Erythroblast (primary cell): ENCODE measurements around the gene EVC.

Experiments used
- DNase-seq, 2 experiments: peaks; one replicate each; lab custom pipeline; 2025; lab: John Stamatoyannopoulos, UW
- GATA1 ChIP-seq: IDR thresholded peaks from 2 replicates; pipeline ENCODE4 v1.6.1; 2011; ENCODE audit warnings: low read depth, mild to moderate bottlenecking, control low read depth, low read length, moderate library complexity
- POLR2A ChIP-seq: IDR thresholded peaks from 2 replicates; pipeline ENCODE4 v1.6.1; 2011; ENCODE audit warnings: mild to moderate bottlenecking, low read length

The EVC gene

GRCh38 chr4:5787311-5787710 lies 76.3 kb downstream of the EVC start:
- TF ChIP-seq GATA1: no peak
- no peak for TF ChIP-seq POLR2A
- DNase-seq: no peak

DNA sequence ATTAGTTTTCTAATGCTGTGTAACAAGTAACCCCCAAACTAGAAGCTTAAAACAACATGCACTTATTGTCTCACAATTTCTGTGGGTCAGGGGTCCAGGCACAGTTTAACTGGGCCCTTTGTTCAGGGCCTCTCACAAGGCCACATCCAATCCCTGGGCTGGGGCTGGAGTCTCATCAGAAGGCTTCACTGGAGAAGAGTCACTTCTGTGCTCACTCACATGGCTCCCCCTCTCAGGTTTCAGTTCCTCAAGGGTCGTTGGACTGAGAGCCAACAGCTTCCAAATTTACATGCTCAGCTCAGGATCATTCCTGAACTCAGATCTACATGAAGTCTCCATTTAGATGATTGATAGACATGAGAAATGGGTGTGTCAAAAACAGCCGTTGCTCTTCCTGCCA lies 77.1 kb downstream of the EVC start:
- TF ChIP-seq GATA1 (no peak), POLR2A (no peak)
- DNase-seq: no peak

- TF ChIP-seq GATA1: no peak
- no peak for TF ChIP-seq POLR2A
- DNase-seq: no peak
These were observed 78.1 kb downstream of the EVC start for GRCh38 chr4:5789141-5789540.

- DNase-seq: no peak
- TF ChIP-seq POLR2A: no peak
- TF ChIP-seq GATA1: no peak
These were observed 79.5 kb downstream of the EVC start for GRCh38 chr4:5790546-5790857.

- no peak for TF ChIP-seq GATA1
- TF ChIP-seq POLR2A: no peak
- no peak for DNase-seq
These were observed 80.7 kb downstream of the EVC start for GRCh38 chr4:5791654-5792053.

- no peak for TF ChIP-seq GATA1
These were observed 82.5 kb downstream of the EVC start for GRCh38 chr4:5793514-5793913.

DNA sequence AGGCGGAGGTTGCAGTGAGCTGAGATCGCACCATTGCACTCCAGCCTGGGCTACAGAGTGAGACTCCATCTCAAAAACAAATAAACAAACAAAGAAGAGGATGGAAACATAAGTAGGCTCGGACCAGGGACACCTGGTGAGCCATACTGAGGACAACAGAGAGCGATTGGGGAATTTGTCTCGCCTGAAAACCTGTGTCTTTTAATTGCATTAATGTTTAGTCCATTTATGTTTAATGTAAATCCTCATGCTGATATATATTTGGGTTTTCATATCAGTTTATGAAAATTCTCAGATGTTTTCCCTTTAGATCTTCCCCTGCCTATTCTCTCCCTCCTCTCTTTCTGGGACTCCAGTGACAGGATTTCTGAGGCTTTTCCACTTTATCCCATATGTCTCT lies 84.6 kb downstream of the EVC start:
- TF ChIP-seq POLR2A: no peak
- TF ChIP-seq GATA1: no peak
- no peak for DNase-seq

More at GRCh38 chr4:5793514-5793913, 82.5 kb downstream of the EVC start:
- no peak for DNase-seq

DNA sequence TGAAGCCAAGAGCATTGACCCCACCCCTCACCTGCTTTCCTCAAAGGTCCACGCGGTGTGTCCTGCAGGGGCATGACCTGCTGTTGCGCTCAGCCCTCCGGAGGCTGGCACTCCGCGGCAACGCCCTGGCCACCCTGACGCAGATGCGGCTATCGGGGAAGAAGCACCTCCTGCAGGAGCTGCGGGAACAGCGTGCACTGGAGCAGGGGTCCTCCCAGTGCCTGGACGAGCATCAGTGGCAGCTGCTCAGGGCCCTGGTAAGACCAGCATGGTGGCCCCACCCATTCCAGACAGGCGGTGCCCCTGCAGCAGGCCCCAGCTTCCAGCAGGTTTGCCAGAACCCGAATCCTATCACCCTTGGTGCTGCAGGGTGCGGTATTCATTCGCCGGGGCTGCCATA lies 86.0 kb downstream of the EVC start:
- TF ChIP-seq POLR2A (no peak), GATA1 (no peak)

DNA sequence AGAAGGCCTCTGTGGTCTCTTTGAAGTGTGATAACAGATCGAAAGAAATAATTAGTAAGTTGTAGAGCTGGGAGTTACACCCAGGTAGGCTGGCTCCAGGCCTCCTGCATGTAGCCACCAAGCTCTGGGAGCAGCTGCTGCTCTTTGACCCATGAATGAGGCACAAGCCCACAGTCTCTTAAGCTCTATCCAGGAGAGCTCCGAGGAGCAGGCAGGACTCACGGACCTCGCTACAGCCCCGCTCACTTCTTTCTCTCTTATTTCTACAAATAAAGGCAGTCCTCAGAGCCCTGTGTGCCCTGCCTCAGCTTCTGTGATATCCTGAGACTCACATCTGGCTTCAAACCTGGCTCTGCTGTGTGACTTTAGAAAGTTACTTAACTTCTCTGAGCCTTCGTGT lies 86.9 kb downstream of the EVC start:
- DNase-seq: no peak
- TF ChIP-seq GATA1: no peak
- TF ChIP-seq POLR2A: no peak

More for the DNA sequence above, 86.0 kb downstream of the EVC start:
- no peak for DNase-seq

DNA sequence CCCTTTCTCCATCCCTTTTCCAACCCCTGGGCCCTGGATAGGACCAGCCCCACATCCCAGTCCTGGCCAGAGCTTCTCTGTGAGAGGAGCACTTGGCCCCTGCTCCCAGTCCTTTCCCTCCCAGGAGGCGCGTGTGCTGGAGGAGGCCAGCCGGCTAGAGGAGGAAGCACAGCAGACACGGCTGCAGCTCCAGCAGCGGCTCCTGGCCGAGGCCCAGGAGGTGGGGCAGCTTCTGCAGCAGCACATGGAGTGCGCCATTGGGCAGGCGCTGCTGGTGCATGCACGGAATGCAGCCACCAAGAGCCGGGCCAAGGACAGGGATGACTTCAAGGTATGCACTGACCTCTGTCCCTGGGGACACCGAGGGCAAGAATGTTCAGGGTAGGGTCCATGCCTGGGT lies 87.5 kb downstream of the EVC start:
- no peak for DNase-seq
- no peak for TF ChIP-seq POLR2A
- no peak for TF ChIP-seq GATA1

DNA sequence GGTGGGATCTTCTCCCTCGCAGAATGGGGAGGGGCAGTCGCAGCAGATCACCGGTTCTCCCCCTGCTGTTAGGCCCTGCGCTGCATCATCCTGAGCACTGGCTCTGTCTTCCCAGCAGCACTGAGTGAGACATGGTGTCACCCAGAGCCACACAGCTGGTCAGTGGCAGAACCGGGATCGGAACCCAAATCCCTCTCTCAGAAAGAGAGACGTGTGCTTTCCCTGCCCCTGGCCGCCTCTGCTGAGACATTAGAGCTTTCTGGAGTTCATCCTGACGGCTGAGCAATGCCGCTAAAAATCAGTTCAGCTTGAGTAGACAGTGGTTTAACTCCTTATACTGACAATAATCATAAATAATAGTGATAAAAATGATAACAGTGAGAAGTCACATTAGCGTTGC lies 87.9 kb downstream of the EVC start:
- no peak for TF ChIP-seq GATA1
- TF ChIP-seq POLR2A: no peak
- DNase-seq: no peak

DNA sequence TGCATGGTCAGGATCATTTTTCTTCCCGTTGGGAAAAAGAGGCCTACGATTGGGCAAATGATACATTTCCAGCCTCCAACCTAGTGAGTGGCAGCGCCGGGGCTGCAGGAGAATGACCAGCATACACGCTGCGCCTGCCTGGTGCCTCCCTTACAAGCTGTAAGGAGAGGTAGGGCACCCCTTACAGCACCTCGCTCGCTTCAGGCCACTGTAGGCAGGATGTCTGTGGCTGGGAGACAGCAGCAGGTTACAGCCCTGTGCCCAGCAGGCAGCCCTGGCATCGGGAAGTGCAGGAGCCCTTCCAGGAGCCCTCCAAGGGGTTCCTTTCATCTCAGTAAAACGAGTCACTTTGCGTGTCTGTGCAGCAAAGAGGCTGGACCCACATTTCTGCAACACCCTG lies 88.4 kb downstream of the EVC start:
- TF ChIP-seq POLR2A: no peak
- no peak for TF ChIP-seq GATA1

DNA sequence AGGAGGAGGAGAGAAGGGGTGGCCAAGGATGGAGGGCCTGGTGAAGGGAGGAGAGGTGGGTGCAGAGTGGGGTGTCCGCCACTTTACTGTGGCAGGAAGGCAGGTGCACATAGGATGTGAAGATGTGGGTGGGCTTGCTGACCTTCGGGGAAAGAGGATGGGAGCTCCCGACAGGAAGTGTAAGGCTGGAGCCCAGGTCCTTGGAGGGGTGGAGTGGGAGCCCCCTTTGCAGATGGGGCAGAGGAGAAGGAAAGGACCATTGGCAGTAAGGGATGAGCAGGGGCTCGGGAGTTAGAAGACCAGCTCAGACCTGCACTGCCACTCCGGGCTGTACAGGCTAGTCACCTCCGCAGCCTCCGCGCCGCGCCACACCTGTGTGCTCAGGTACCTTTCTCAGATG lies 89.5 kb downstream of the EVC start:
- DNase-seq: no peak
- TF ChIP-seq POLR2A (no peak), GATA1 (no peak)

More for the DNA sequence above, 88.4 kb downstream of the EVC start:
- DNase-seq: no peak

DNA sequence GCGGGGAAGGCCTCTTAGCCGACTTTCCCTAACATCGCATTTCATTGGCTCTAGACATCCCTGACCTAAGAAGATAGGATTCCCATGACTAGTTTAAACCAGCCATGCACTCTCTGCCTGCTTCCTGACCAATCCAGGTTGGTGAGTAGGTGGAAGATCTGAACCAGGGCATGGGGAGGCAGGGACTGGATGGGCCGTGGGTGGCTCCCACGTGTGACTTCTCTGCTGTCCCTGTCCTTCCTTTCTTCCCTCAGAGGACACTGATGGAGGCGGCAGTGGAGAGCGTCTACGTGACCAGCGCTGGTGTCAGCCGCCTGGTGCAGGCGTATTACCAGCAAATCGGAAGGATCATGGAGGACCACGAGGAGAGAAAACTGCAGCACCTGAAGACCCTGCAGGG lies 90.7 kb downstream of the EVC start:
- TF ChIP-seq POLR2A (no peak), GATA1 (no peak)
- DNase-seq: no peak

DNA sequence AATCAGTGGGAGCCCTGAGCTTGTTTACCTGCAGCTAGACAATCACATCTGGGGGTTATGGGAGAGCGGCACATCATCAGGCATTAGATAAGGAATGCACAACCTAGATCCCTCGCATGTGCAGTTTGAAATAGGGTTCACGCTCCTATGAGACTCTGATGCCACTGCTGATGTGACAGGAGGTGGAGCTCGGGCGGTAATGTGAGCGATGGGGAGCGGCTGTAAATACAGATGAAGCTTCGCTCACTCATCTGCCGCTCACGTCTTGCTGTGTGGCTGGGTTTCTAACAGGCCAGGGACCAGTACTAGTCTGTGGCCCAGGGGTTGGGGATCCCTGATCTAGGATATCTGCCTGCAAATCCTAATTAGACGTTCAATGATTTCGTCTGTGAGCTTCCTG lies 91.6 kb downstream of the EVC start:
- TF ChIP-seq POLR2A (no peak), GATA1 (no peak)
- no peak for DNase-seq

DNA sequence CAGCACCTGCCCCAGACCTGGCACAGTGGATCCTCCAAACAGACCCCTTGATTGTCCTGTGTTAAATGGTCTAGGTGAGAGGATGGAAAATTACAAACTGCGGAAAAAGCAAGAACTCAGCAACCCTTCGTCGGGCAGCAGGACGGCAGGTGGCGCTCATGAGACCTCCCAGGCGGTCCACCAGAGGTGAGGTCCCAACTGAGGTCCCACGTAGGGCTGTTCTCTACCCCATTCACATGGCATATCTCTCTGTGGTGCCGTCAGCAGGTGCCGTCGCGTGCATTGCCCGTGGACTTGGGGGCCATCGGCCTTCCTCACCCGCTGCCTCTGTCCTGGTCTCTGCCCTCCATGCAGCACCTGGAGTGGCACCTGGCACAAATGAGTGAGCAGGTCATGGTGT lies 93.7 kb downstream of the EVC start:
- DNase-seq: no peak

More for the DNA sequence above, 93.7 kb downstream of the EVC start:
- no peak for TF ChIP-seq GATA1
- TF ChIP-seq POLR2A: no peak
